Mucosa of descending colon (tissue), 3 donors: ENCODE results near the gene RAE1. TPM values are rescaled to one million over a fixed set of nuclear protein-coding genes. Genes with fewer than 3 reads are reported as not detected.

Experiments used
- ATAC-seq: fragments of 200-7000 bp; cut with Tn5 transposase; one replicate; pipeline ENCODE4 v1.9.1; 2020; ENCODE audit warnings: mild to moderate bottlenecking, moderate library complexity
- DNase-seq, 3 donors: peaks; one replicate each; pipeline ENCODE4 v3.0.0-alpha.2; 2020
- H3K36me3 ChIP-seq: fragments of 200-600 bp; one replicate; pipeline ENCODE4 v1.8.0; 2021; ENCODE audit warnings: low read depth, mild to moderate bottlenecking
- H3K4me1 ChIP-seq: fragments of 200-600 bp; one replicate; pipeline ENCODE4 v1.8.0; 2021; ENCODE audit warnings: low read depth, mild to moderate bottlenecking
- H3K4me3 ChIP-seq: fragments of 200-600 bp; one replicate; pipeline ENCODE4 v1.8.0; 2021; ENCODE audit warnings: mild to moderate bottlenecking
- H3K9me3 ChIP-seq: fragments of 200-600 bp; one replicate; pipeline ENCODE4 v1.8.0; 2021; ENCODE audit warnings: mild to moderate bottlenecking
- intact Hi-C, 2 donors: fragments of 100-400 bp; cut with DNase I in 1 of 2; cut with micrococcal nuclease in 1 of 2; formaldehyde crosslinking; loops; one replicate each; pipeline versions ENCODE4 v1.11.0 to v1.11.1; 2022; cut with DNase I, micrococcal nuclease
- total RNA-seq, 3 donors: library from RNA; stranded (reverse); fragmentation: NEBNext Ultra II Directional in 2 of 3; extraction: Animal tissue kit (Norgen Biotek cat#: 25700) in 2 of 3; gene quantifications; one replicate each; pipeline versions ENCODE4 v1.2.1 to v1.2.4, GENCODE V29; 2021 to 2023
- TF ChIP-seq, protein P1 (sequence below): fragments of 200-600 bp; IDR thresholded peaks from one replicate; pipeline ENCODE4 v1.8.0; 2022; ENCODE audit warnings: antibody characterized with exemption, mild to moderate bottlenecking
- donor health status: DM: no; HTN: no; CAD: no; lungs with moderate emphysema.
- donor health status: DM: no; HTN: no; CAD: no.
- donor health status: DM: no; HTN: yes; CAD: no.

RAE1 gene
- total RNA-seq, 3 donors from 2014 or later = 17.6 to 21.0 (median 19.9) TPM

DNA sequence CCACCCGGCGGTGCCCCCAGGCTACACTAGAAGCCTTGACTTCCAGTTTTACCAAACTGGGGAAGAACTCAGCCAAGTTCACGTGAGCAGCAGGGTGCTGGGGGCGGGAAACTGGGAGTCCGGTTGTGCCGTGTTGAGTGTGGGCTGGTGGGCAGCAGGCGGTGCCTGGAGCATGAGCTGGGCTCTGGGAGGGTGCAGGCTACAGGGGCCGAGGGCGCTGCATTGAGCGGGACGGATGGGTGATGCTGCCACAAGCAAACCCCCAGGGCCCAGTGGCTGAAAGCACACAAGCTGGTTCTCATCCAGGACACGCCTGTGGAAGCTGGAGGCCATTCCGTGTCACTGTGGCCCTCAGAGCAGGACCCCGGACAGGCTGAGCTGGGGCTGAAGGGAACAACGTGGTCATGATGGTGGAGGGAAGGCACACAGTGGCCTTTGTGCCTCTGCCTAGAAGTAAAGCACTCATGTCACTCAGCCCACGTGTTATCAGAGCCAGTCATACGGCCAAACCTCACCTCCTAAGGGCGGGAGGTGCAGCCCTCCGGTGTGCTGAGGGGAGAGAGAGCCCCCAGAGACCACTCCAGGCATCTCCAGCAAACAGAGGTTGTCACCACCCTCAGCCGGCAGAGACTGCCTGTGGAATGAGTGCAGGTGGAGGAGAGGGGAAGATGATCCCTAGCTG, 69.7 kb downstream of the RAE1 start:
- Histone ChIP-seq H3K4me3 (no peak overlapping the region), H3K9me3 (no peaks in the 10 kb centered on the region), H3K36me3 (no peaks in the 10 kb centered on the region), H3K4me1 (no peaks in the 10 kb centered on the region)
- ATAC-seq = no peak
- TF ChIP-seq, protein P1, sequence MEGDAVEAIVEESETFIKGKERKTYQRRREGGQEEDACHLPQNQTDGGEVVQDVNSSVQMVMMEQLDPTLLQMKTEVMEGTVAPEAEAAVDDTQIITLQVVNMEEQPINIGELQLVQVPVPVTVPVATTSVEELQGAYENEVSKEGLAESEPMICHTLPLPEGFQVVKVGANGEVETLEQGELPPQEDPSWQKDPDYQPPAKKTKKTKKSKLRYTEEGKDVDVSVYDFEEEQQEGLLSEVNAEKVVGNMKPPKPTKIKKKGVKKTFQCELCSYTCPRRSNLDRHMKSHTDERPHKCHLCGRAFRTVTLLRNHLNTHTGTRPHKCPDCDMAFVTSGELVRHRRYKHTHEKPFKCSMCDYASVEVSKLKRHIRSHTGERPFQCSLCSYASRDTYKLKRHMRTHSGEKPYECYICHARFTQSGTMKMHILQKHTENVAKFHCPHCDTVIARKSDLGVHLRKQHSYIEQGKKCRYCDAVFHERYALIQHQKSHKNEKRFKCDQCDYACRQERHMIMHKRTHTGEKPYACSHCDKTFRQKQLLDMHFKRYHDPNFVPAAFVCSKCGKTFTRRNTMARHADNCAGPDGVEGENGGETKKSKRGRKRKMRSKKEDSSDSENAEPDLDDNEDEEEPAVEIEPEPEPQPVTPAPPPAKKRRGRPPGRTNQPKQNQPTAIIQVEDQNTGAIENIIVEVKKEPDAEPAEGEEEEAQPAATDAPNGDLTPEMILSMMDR = no peak
- DNase-seq = no peak
- intact Hi-C loops = no loop called here

DNA sequence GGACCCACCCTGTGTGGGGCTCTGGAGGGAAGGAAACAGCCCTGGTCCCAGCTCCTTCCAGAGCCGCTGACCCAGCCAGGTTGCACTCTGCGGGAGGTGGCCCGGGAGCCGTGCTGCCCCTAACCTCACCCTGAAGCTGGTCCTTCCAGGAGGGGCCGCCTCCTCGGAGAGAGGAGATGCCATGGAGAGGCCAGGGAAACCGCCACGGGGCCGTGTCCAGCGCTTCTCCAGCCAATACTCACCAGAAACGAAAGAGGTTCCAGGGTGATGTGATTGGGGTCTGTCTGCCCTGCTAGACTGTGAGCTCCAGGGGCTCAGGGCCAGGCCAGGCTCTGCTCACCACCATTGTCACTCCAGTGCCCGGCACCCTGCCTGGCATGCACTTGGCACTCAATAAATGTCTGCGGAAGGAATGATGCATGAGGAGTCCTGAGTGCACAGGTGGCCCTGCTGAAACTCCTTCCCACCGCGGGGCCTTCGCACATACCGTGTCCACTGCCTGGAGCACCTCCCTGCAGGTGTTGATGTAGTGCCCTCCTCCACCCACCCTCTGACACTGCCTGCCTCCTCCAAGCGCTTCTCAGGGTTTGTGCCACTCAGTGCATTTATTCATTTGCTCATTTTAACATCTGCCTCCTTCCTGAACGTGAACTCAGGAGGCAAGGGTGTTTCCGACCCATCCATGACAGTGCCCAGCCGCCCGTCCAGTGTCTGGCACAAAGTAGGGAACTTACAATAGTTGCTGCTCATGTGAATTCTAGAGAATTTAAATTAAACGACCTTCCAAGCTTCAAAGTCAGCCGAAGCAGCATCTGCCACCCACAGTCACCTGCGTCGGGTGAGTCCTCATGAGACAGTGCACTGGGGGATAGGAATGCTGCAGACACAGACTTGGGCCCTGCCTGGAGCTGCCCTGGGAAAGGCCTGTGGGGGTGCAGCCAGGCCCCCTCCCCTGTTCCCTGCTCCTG, 70.5 kb downstream of the RAE1 start:
- ATAC-seq = no peak
- no peaks in the 10 kb centered on the region for H3K36me3 ChIP-seq
- H3K9me3 ChIP-seq = no peaks in the 10 kb centered on the region
- H3K4me3 ChIP-seq = no peak overlapping the region
- no peaks in the 10 kb centered on the region for H3K4me1 ChIP-seq
- intact Hi-C loops = no loop called here
- peak in 1 of 3 donors; percentile 28 for DNase-seq
- TF ChIP-seq, protein P1 = no peak

DNA sequence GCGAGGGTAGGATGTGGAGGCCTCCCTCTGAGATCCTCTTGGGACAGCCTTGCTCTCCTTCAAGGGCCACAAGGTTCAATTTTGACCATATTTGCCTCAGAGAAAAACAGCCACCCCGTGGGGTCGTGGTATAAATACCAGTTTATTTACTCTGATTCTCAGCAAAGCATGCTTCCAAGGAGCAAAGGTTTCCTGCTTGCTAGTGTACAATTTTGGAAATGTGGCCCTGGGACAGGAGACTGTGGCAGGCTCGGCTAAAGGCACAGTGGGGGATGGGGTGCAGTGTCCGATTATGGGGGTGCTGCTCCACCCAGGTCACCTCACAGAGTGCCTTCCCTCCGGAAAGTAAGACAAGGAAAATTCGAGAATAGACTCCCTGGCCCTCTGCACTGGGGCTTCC, 71.2 kb downstream of the RAE1 start:
- H3K36me3 ChIP-seq = no peaks in the 10 kb centered on the region
- TF ChIP-seq, protein P1 = no peak
- H3K4me1 ChIP-seq = no peaks in the 10 kb centered on the region
- no peak overlapping the region for H3K4me3 ChIP-seq
- no peaks in the 10 kb centered on the region for H3K9me3 ChIP-seq
- ATAC-seq = no peak
- intact Hi-C loops = no loop called here
- DNase-seq = peak in 2 of 3 donors; percentile 7 to 14

DNA sequence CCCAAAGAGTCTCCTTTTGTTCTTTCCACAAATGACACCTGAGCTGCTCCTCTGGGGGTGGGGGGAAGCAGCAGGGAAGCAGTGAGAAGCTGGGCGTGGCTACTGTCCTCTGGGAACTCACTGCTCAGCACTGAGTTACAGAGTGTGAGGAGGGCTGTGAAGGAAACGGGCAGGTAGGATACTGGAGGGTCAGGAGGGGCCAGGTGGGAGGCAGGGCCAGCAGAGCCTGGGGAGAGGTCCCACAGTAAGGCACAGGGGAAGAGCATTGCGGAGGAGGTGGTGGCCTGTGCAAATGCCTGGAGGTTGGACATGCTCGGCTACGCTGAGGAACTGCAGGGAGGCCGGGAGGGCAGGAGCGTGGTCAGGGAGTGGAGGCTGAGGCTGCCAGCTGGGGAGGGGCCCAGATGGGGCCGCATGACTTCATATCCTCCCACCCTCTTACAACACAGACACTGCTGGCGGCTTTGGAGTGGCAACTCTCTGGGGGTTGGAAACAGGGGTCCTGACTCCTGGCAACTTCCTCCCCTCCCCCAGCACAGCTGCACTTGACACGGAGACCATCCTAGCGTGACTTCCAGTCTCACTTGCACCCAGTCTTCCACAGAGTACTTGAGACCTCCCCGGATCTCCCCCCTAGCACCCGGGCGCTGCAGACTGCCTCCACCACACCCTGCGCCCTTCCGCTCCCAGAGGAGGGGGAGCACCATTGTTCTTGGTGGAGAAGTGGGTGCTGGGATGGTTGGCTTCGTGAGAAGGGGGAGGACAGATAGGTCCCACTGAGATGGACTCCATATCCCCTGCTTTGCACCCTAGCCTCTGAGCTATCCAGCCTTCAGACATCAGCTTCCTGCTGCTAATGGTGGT, 74.3 kb downstream of the RAE1 start:
- Histone ChIP-seq H3K4me1 (no peaks in the 10 kb centered on the region), H3K4me3 (no peak overlapping the region), H3K36me3 (no peaks in the 10 kb centered on the region), H3K9me3 (no peaks in the 10 kb centered on the region)
- ATAC-seq (peak; percentile 17), DNase-seq (peak in 1 of 3 donors; percentile 55)
- TF ChIP-seq, protein P1 = no peak
- intact Hi-C loops = no loop called here

DNA sequence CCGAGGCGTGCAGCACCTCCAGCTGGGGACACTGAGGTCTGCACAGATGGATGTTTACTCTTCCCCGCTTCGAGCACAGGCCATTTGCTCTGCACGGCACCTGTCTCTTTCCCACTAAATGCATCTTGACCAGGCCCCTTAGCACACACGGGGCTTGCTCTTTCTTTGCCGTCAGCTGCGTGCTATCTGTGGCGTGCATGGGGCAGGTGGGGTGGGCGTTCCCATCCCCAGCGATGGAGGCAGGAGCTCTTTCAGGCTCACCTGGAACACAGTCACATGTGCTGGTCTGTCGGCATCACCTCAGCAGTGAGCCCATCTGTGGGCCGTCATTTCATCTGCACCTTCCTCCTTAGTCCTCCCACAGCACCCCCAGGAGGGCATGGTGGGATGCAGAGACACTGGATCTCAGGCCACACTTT, 75.2 kb downstream of the RAE1 start:
- Histone ChIP-seq H3K9me3 (no peaks in the 10 kb centered on the region), H3K4me1 (no peaks in the 10 kb centered on the region), H3K4me3 (no peak overlapping the region), H3K36me3 (no peaks in the 10 kb centered on the region)
- intact Hi-C loops = no loop called here
- ATAC-seq (no peak), DNase-seq (peak in 1 of 3 donors; percentile 31)
- TF ChIP-seq, protein P1 = no peak
